K562 (cell line): ENCODE measurements around the gene DNAAF8. TPM values are rescaled to one million over a fixed set of nuclear protein-coding genes. Genes with fewer than 3 reads are reported as not detected.
A peak's percentile ranks its signal among the peaks of the same experiment; 100 is the strongest.

Experiments used
- BRD9 ChIP-seq: fragments of 450-650 bp; IDR thresholded peaks from 2 replicates; pipeline ENCODE4 v1.6.1; 2018; ENCODE audit warnings: low read depth; ENCODE audit not compliant: partially characterized antibody
- BRF2 ChIP-seq: IDR thresholded peaks from 3 replicates; pipeline ENCODE4 v1.6.1; 2011; ENCODE audit warnings: borderline replicate concordance, mild to moderate bottlenecking; ENCODE audit not compliant: insufficient read length, insufficient read depth
- CBX5 ChIP-seq: IDR thresholded peaks from 2 replicates; pipeline ENCODE4 v1.6.1; 2014; ENCODE audit warnings: low read depth, borderline replicate concordance
- COPS2 ChIP-seq: fragments of 450-650 bp; conservative IDR thresholded peaks from 2 replicates; pipeline ENCODE4 v1.6.1; 2016; ENCODE audit warnings: mild to moderate bottlenecking, moderate library complexity
- ELK3 ChIP-seq: fragments of 450-650 bp; formaldehyde crosslinking; IDR thresholded peaks from 2 replicates; pipeline ENCODE4 v1.4.0; 2020; ENCODE audit warnings: mild to moderate bottlenecking
- ETV1 ChIP-seq: fragments of 450-650 bp; conservative IDR thresholded peaks from 2 replicates; pipeline ENCODE4 v1.6.1; 2016; ENCODE audit warnings: missing genetic modification characterization, control low read depth, low read depth, missing compliant biosample characterization
- KDM1A ChIP-seq, 2 experiments: fragments of 450-650 bp; IDR thresholded peaks; 2 replicates each; pipeline ENCODE4 v1.6.1; 2016; ENCODE audit warnings: mild to moderate bottlenecking in 2 of 2
- MBD1 ChIP-seq: fragments of 250-450 bp; sonication (Bioruptor Pico); IDR thresholded peaks from 2 replicates; pipeline ENCODE4 v1.8.0; 2022; ENCODE audit warnings: inconsistent platforms
- MLLT1 ChIP-seq, 2 experiments: fragments of 450-650 bp; IDR thresholded peaks; 2 replicates each; pipeline ENCODE4 v1.6.1; 2016
- NFE2L1 ChIP-seq: fragments of 450-650 bp; IDR thresholded peaks from 2 replicates; pipeline ENCODE4 v1.6.1; 2016; ENCODE audit warnings: missing genetic modification characterization, low read depth, mild to moderate bottlenecking, missing compliant biosample characterization, moderate library complexity, borderline replicate concordance
- NKRF ChIP-seq: fragments of 450-650 bp; IDR thresholded peaks from 2 replicates; pipeline ENCODE4 v1.6.1; 2016; ENCODE audit warnings: borderline replicate concordance
- NONO ChIP-seq, 2 experiments: fragments of 200-400 bp in 1 of 2; fragments of 450-650 bp in 1 of 2; formaldehyde crosslinking in 1 of 2; IDR thresholded peaks; 2 replicates each; pipeline ENCODE4 v1.6.1; 2017; ENCODE audit warnings: low read depth in 2 of 2, mild to moderate bottlenecking in 2 of 2, moderate library complexity in 2 of 2, low read length in 1 of 2
- RBBP5 ChIP-seq: fragments of 200-600 bp; sonication (generic); IDR thresholded peaks from 2 replicates; pipeline ENCODE4 v1.6.1; 2012; ENCODE audit warnings: borderline replicate concordance, mild to moderate bottlenecking, low read length, control low read depth, inconsistent platforms; ENCODE audit not compliant: insufficient read depth, poor library complexity, severe bottlenecking
- TAF7 ChIP-seq: fragments of 450-650 bp; IDR thresholded peaks from 2 replicates; pipeline ENCODE4 v1.6.1; 2016; ENCODE audit warnings: missing genetic modification characterization, missing compliant biosample characterization
- TAL1 ChIP-seq: fragments of 450-650 bp; IDR thresholded peaks from 2 replicates; pipeline ENCODE4 v1.6.1; 2016; ENCODE audit warnings: mild to moderate bottlenecking
- VEZF1 ChIP-seq: fragments of 200-800 bp; sonication (Bioruptor generic); IDR thresholded peaks from 2 replicates; pipeline ENCODE4 v1.6.1; 2017; ENCODE audit warnings: missing genetic modification characterization, missing compliant biosample characterization
- ZNF384 ChIP-seq: IDR thresholded peaks from 2 replicates; pipeline ENCODE4 v1.6.1; 2012; ENCODE audit warnings: low read depth, low read length, improper control_type of control experiment
- polyA plus RNA-seq, 8 experiments: library from polyadenylated mRNA; depleted of rRNA in 4 of 8; stranded (reverse) in 5 of 8; unstranded in 3 of 8; fragments of >200 nt; fragmentation: Nextera tagmentation in 2 of 8; fragmentation: Illumina TruSeq in 1 of 8; extraction: Ambion mirVana in 2 of 8; extraction: Trizol in 1 of 8; gene quantifications; 2 replicates each; pipeline versions ENCODE4 v1.2.1 to v1.2.3, GENCODE V29; 2011 to 2014; ENCODE audit warnings: inconsistent platforms in 1 of 8, missing spikeins in 1 of 8
- total RNA-seq, 7 experiments: library from RNA; depleted of rRNA in 6 of 7; stranded (reverse); fragments of >200 nt in 6 of 7; fragmentation: Illumina TruSeq in 2 of 7; extraction: Trizol in 2 of 7; gene quantifications; 2 replicates each; pipeline versions ENCODE4 v1.2.1 to v1.2.3, GENCODE V29; 2011 to 2021; ENCODE audit warnings: low replicate concordance in 1 of 7

The DNAAF8 gene
- total and polyA plus RNA-seq, 9 of the 15 experiments (the other 6 are each of a cell fraction or from before 2014, with no cell fraction given): 0.04 to 0.12 (median 0.10) TPM; not detected in 6

- no peak for TF ChIP-seq MBD1 (CRISPR knock-in tag)
- no peak for TF ChIP-seq VEZF1 (CRISPR knock-in tag)
- no peak for TF ChIP-seq NFE2L1 (tag)
- TF ChIP-seq MLLT1 (IDR thresholded peaks at IDR 0.05): peak in 1 of 2 experiments; percentile 28; a peak in 1 of 4 replicates
- TF ChIP-seq ELK3 (CRISPR knock-in tag): no peak
- no peak for TF ChIP-seq RBBP5
- TF ChIP-seq BRD9: peak; percentile 32
- no peak for TF ChIP-seq TAL1
- peak; percentile 28; the same call in 1 of the 2 replicates for TF ChIP-seq NKRF
- peak; percentile 23; the same call in 1 of the 2 replicates for TF ChIP-seq ETV1 (tag)
- TF ChIP-seq KDM1A (IDR thresholded peaks at IDR 0.05): peak in 1 of 2 experiments; percentile 46; a peak in 1 of 4 replicates
- peak; percentile 61; the same call in 1 of the 2 replicates for TF ChIP-seq TAF7 (tag)
- no peak for TF ChIP-seq NONO (IDR thresholded peaks at IDR 0.05; ENCODE audit: low read depth in 2 of 2, low read length in 1 of 2)
- no peak for TF ChIP-seq ZNF384
- TF ChIP-seq CBX5: no peak
- no peak for TF ChIP-seq BRF2
- no peak for TF ChIP-seq COPS2
Observed at GRCh38 chr16:4767872-4768548, 33.7 kb downstream of the DNAAF8 start (continued).
